ENCODE data around the gene MYH16. TPM values are rescaled to one million over a fixed set of nuclear protein-coding genes. Genes with fewer than 3 reads are reported as not detected.

The MYH16 gene
- total and polyA plus RNA-seq, 9 of the 15 experiments (the other 6 are each of a cell fraction or from before 2014, with no cell fraction given) = 0.09 TPM; not detected in 8

DNA sequence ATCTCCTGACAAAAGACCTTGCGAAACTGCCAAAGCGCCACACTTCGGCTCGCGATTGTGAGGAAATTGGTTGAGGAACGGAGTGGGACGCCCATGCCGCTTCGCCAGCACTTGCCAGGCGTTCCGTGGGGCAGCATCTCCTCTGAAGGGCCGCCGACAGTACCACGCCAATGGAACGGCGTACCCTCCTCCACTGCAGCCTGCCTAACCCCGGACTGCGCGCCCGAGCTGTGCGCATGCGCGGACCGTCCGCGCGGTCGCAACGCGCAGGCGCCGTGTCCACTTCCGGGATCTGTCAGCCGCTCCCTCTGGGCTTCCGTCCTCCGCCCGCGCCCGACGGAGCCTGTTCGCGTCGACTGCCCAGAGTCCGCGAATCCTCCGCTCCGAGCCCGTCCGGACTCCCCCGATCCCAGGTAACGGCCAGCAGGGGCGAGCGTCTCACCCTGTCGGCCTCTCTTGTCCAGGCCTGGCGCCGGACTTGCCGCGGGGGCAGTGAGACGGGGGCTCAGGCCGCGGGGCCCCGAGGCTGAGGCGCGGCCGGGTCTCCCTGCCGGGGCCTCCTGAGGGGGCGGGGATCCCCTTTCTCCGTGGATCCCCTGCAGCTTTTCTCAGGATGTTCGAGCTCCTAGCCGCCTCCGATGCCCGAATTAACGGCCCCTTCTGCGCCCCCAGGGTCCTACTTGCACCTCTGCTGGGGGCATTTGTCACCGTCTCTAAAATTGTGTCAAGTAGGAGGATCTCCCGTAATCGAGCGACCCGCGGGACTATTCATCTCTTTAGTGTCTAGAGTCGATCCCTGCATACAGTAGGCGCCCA lies 53.2 kb downstream of the MYH16 start, which contains the start of gene ARPC1A (continued):
- TF ChIP-seq CLOCK (CRISPR knock-in tag; IDR thresholded peaks at IDR 0.05; ENCODE audit: borderline replicate concordance) (no peak), ZNF143 (CRISPR knock-in tag; IDR thresholded peaks at IDR 0.05) (no peak), ILF3 (IDR thresholded peaks at IDR 0.05; ENCODE audit: borderline replicate concordance) (no peak), NUFIP1 (IDR thresholded peaks at IDR 0.05; ENCODE audit: partially characterized antibody) (peak; percentile 49), ZFX (CRISPR knock-in tag; IDR thresholded peaks at IDR 0.05) (peak; percentile 92), RB1 (IDR thresholded peaks at IDR 0.05; ENCODE audit: low read depth) (peak; percentile 93), RBM34 (IDR thresholded peaks at IDR 0.05; ENCODE audit: borderline replicate concordance, insufficient read depth, low read length) (peak; percentile 69; the same call in 1 of the 2 replicates), PHF8 (IDR thresholded peaks at IDR 0.05; ENCODE audit: borderline replicate concordance, low read length) (peak; percentile 97), PHF21A (IDR thresholded peaks at IDR 0.05; ENCODE audit: borderline replicate concordance, low read depth) (peak; percentile 61; the same call in 1 of the 2 replicates), POLR2B (IDR thresholded peaks at IDR 0.05; ENCODE audit: low read depth, partially characterized antibody) (peak; percentile 98), GABPB1 (CRISPR knock-in tag; IDR thresholded peaks at IDR 0.05) (peak; percentile 87), ZBTB49 (CRISPR knock-in tag; IDR thresholded peaks at IDR 0.05; ENCODE audit: borderline replicate concordance) (no peak), ZNF23 (CRISPR knock-in tag; IDR thresholded peaks at IDR 0.05) (no peak), ZC3H8 (IDR thresholded peaks at IDR 0.05) (no peak), ZSCAN29 (IDR thresholded peaks at IDR 0.05) (peak; percentile 21; the same call in 1 of the 2 replicates), TBP (optimal IDR thresholded peaks at IDR 0.05; ENCODE audit: low read depth, low read length) (peak; percentile 82), ZBTB17 (CRISPR knock-in tag; IDR thresholded peaks at IDR 0.05) (peak; percentile 81; the same call in 1 of the 2 replicates), ZNF277 (CRISPR knock-in tag; IDR thresholded peaks at IDR 0.05; ENCODE audit: borderline replicate concordance) (no peak), MCM3 (IDR thresholded peaks at IDR 0.05) (no peak), ZNF175 (CRISPR knock-in tag; IDR thresholded peaks at IDR 0.05; ENCODE audit: low read depth) (no peak), BHLHE40 (IDR thresholded peaks at IDR 0.05; ENCODE audit: low read length) (peak; percentile 6; the same call in 1 of the 2 replicates)

Measured in K562 (cell line).